Measurements from ENCODE around the gene BSN.

GRCh38 chr3:49582177-49582576, 27.9 kb downstream of the BSN start:
- TF ChIP-seq POLR2A (IDR thresholded peaks at IDR 0.05; ENCODE audit: low read depth, low read length) (no peak), POLR2AphosphoS5 (IDR thresholded peaks at IDR 0.05; ENCODE audit: low read depth, low read length) (no peak), PAX5 (IDR thresholded peaks at IDR 0.05; ENCODE audit: insufficient read depth, low read length, severe bottlenecking) (no peak)

All from GM12891 (cell line).